Stimulated activated CD4-positive, alpha-beta T cell treated with anti-CD3 and anti-CD28 coated beads, TNF-alpha, amount 100 ng/mL, for 48 hours (primary cell): ENCODE data around the gene OVCH1.
"Not testable (repeated sequence)": the region's sequence is repeated elsewhere in the genome, so short reads cannot be mapped to it uniquely, and the experiment has no call there.

Experiments
- DNase-seq, 3 donors: peaks; one replicate each; pipeline ENCODE4 v3.0.0-alpha.2; 2020; ENCODE audit warnings: low read depth in 3 of 3

Gene OVCH1

GRCh38 chr12:29503283-29503682 lies 5.8 kb upstream of the OVCH1 start:
- DNase-seq = no peak

- no peak for DNase-seq
Observed at GRCh38 chr12:29499235-29499634, 1.7 kb upstream of the OVCH1 start.

- no peak for DNase-seq
Observed at GRCh38 chr12:29492891-29493290, 4.6 kb downstream of the OVCH1 start.

DNA sequence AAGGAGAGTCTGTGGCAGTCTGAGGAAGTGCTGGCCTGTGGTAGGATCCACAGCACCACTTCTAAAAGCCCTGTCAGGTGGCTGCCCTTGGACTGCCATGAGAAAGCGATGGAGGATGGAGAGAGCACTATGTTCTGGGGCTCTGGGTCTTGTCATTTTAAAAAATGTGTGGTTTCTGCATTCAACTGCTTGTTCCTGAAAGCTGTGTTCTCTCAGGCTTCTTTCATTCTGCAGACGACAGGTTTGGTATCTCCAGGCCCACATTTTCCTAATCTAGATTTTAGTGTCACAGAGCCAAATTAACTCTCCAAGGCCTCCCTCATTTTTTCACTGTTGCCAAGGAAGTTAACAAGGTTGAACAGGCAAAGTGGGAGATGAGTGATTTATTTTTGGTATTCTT lies 10.5 kb downstream of the OVCH1 start:
- DNase-seq = no peak

GRCh38 chr12:29463198-29463597 lies 34.3 kb downstream of the OVCH1 start:
- DNase-seq = no peak

DNA sequence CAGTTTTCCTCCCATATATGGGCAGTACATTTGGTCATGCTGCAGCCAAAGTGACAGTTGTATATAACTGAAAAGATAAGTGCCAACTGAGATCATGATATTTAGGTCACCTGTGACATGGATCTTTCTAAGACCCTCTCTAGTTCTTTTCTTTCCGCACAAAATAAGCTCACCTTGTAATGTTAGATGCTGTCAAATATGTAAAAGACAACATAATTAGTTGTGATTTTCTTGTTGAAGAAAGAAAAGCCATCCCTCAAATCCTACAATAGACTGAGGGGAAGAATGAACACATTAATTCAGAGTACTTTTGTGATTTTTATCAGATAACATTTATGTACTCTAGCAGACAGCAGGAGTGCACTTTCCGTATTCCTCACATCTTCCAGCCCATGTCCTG lies 37.4 kb downstream of the OVCH1 start:
- DNase-seq = no peak

DNA sequence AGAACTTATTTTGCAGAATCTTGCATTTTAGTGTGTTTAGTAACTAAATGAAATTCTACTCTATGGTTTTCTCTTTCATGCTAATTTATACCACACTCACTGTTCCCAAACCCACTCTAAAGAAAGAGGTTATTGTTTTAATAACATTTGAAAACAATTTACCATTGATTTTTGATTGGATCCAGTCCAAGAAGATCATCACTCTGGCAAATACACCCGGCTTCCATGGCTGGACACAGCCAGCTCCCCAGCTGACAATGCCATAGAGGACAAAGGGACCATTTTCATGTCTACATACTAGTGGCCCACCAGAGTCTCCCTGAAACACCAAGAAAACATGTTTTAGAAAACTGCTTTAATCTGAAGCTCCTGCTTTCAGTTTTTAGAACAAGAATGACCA lies 42.4 kb downstream of the OVCH1 start:
- no peak for DNase-seq

DNA sequence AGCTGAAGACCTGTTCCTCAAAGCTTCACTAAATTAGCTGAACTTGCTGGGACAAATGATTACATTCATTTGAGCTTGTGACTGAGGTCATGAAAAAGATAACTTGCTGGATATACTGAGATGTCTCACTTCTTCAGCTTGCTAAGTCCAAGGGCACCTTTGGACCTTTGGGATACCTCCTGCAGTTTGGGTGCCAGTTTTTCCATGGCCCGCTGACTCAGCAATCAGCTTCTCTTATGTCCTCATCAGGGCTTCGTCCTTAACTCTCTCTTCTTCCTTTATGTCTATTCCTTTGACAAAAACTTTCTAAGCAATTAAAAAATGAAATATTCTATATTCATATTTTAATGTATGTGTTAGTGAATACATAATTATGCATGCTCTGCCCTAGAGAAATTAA lies 45.6 kb downstream of the OVCH1 start:
- no peak for DNase-seq

DNA sequence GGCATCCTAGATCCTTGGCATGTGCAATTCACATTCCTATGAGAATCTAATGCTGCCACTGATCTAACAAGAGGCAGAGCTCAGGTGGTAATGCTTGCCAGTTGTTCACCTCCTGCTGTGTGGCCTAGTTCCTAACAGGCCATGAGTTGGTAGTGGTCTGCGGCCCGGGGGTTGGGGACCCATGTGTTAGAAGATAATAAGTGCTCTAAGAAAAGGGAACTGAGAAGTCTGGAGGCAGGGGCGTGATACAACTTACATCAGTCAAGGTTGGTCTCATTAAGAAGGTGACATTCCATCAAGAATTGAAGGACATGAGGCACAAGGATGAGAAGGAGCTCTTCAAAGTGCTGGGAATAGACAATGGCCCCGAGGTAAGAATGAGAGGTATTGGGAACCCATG lies 49.3 kb downstream of the OVCH1 start:
- DNase-seq = no peak

DNA sequence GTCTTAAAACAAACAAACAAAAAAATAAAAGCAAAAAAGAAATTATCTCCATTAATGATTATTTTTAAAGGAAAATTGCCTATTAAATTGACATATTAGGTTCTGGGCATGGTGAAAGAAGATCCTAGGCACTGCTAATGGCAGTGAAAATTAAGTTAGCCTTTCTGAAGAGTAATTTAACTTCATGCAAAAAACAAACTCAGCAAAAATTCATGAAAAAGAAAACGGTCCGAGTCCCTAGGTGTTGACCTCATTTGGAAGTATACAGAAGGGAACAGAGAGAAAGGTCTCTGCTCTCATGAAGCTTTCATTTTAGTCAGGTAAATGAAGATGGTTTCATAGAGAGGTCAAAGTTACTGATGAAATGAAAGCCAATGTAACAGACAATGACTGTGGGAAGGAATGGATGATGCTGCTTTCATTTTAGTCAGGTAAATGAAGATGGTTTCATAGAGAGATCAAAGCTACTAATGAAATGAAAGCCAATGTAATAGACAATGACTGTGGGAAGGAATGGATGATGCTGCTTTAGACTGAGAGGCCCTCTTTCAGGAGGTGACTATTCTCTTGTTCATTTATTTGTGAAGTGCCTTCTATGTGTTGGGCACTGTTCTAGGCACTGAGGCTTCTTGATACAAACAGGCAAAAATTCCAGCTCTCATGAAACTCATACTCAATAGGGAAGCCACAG lies 50.1 kb downstream of the OVCH1 start:
- no peak for DNase-seq

GRCh38 chr12:29439506-29439905 lies 58.0 kb downstream of the OVCH1 start:
- DNase-seq = no peak

- no peak for DNase-seq
Observed at GRCh38 chr12:29438752-29439408, 58.6 kb downstream of the OVCH1 start.

GRCh38 chr12:29437575-29437974 lies 59.9 kb downstream of the OVCH1 start:
- no peak for DNase-seq

- not testable (repeated sequence) for DNase-seq
Observed at GRCh38 chr12:29436815-29437214, 60.7 kb downstream of the OVCH1 start.

DNA sequence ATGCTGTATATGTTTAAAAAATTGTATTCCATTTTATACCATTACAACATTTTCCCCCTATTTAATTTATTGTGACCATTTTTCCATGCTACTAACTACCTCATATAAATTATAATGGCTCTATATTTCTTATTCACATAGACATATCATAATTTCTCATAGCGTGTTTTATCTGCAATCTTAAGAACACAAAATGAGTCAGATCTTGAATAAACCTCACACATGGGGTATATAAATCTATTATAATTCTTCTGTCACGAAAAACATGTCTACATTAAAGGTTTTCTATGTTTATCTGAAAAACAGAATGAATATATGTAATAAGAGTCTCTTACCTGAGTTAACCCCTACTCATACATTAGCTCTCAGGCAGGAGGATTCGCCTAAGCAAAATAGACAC lies 66.0 kb downstream of the OVCH1 start:
- no peak for DNase-seq

DNA sequence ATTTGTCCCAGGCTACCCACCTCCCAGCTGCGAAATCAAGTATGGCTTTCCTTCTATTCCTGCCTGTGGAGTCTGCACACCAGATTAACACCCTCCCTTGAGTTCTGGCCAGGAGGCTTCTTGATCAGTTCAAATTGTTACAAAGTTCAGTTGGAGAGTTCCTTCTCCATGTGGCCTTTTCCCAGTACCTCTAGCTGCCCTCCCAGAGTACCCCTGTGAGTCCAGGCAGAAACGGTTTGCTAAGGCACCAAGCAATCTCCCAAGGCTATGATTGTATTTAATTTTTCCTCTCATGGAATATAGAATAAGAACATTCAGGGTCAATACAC lies 66.8 kb downstream of the OVCH1 start:
- DNase-seq = no peak

GRCh38 chr12:29429999-29430715 lies 67.3 kb downstream of the OVCH1 start:
- no peak for DNase-seq

DNA sequence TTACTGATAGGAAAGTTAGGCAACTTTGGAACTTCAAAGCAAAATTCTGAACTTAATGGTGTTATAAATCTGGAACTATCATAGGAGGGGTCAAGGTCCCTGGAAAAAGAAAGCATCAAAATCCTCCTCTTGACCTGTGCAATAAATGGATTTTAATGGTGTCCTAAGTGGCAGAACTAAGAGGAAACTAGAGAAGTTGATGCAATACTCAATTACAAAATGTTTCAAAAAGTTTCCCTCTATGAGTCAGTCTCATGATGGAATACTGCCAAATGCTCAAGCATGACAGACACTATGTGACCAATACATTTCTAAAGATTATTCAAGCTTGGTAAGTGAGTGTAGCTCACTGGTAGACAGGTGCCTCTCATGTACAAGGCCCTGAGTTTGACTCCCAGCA lies 68.9 kb downstream of the OVCH1 start:
- DNase-seq = no peak

DNA sequence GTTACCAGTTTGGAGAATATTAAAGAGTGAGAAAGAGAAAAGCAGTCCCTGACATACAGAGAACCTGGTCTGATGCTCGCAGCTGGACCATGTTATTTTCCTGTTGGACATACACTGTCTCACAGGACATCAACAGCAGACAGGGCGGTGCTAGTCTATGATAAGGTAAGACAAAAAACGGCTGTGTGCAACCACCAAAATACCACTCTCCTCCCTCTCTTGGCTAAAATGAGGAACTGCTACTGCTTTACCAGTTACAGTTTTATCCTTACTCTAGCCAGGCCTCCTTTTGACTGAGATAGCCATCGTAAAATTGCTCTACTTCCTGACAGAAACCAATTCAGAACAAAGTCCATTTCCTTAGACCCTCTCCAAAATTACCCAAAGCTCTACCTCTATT lies 69.5 kb downstream of the OVCH1 start:
- no peak for DNase-seq

GRCh38 chr12:29426498-29426897 lies 71.0 kb downstream of the OVCH1 start:
- DNase-seq = no peak

DNA sequence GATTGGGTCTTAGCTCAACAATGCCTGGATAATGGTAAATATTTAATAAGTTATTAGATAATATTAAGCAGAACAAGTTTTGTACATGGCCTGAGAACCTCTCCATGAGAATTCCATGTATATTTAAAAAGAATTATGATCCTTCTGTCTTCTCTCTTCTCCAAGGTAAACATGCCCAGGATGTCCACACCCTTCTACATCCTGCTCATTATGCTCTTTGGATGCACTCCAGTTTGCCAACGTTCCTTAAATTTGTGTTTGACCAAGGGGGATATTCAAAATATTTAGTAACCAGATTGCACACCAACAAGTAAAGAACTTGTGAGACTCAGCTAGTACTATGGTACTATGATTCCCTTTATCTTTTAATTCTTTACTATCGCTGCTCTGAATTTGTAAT lies 71.8 kb downstream of the OVCH1 start:
- no peak for DNase-seq

DNA sequence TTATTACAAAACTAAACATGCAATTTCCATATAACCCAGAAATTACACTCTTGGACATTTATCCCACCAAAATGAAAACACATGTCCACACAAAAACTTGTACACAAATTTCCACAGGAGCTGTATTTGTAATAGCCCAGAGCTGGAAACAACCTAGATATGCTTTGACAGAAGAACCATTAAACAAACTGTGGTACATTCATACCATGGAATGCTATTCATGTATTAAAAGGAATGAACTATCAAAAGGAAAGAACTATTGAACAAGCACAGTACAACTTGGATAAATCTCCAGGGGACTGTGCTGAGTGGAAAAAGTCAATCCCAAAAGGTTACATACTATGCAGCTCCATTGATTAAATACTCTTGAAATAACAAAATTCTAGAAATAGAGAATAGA lies 80.7 kb downstream of the OVCH1 start:
- DNase-seq = no peak

GRCh38 chr12:29415111-29415510 lies 82.4 kb downstream of the OVCH1 start:
- no peak for DNase-seq
